Measurements from ENCODE around the gene IL1B.

Gene IL1B

GRCh38 chr2:112803691-112804521, 32.7 kb downstream of the IL1B start:
- DNase-seq: peak; percentile 69

GRCh38 chr2:112800881-112801583, 35.5 kb downstream of the IL1B start:
- no peak for DNase-seq

- DNase-seq: peak; percentile 42
These were observed 37.3 kb downstream of the IL1B start for GRCh38 chr2:112798979-112799975.

- DNase-seq: no peak
These were observed 40.1 kb downstream of the IL1B start for GRCh38 chr2:112796486-112796885.

- DNase-seq: peak; percentile 29
These were observed 40.8 kb downstream of the IL1B start for GRCh38 chr2:112795774-112796173.

- no peak for DNase-seq
These were observed 41.7 kb downstream of the IL1B start for GRCh38 chr2:112794841-112795240.

GRCh38 chr2:112794131-112794733, 42.3 kb downstream of the IL1B start:
- peak; percentile 89 for DNase-seq

GRCh38 chr2:112793449-112793978, 43.1 kb downstream of the IL1B start:
- peak; percentile 67 for DNase-seq

GRCh38 chr2:112792419-112792818, 44.2 kb downstream of the IL1B start:
- DNase-seq: no peak

- DNase-seq: no peak
These were observed 44.8 kb downstream of the IL1B start for GRCh38 chr2:112791693-112792230.

GRCh38 chr2:112791019-112791418, 45.6 kb downstream of the IL1B start:
- no peak for DNase-seq

- no peak for DNase-seq
These were observed 46.3 kb downstream of the IL1B start for GRCh38 chr2:112790305-112790704.

GRCh38 chr2:112789186-112789585, 47.4 kb downstream of the IL1B start:
- DNase-seq: no peak

- DNase-seq: no peak
These were observed 47.9 kb downstream of the IL1B start for GRCh38 chr2:112788653-112789052.

GRCh38 chr2:112787729-112788393, 48.7 kb downstream of the IL1B start:
- no peak for DNase-seq

- DNase-seq: no peak
These were observed 49.3 kb downstream of the IL1B start for GRCh38 chr2:112787294-112787693.

- peak; percentile 38 for DNase-seq
These were observed 52.1 kb downstream of the IL1B start, which contains the start of gene IL1A for GRCh38 chr2:112784199-112785189. TSS of gene IL1A (minus strand) at chr2:112784493. CDS start at chr2:112783770, 723 bp downstream.

- DNase-seq: no peak
These were observed 53.3 kb downstream of the IL1B start for GRCh38 chr2:112783187-112783714.

- DNase-seq: no peak
These were observed 54.3 kb downstream of the IL1B start for GRCh38 chr2:112782234-112782799.

Measured in activated CD4-positive, alpha-beta T cell treated with anti-CD3 and anti-CD28 coated beads, Interleukin-2, amount 50 U/mL, for 16 hours (primary cell).